ENCODE data around the gene RNF208.

The RNF208 gene

DNA sequence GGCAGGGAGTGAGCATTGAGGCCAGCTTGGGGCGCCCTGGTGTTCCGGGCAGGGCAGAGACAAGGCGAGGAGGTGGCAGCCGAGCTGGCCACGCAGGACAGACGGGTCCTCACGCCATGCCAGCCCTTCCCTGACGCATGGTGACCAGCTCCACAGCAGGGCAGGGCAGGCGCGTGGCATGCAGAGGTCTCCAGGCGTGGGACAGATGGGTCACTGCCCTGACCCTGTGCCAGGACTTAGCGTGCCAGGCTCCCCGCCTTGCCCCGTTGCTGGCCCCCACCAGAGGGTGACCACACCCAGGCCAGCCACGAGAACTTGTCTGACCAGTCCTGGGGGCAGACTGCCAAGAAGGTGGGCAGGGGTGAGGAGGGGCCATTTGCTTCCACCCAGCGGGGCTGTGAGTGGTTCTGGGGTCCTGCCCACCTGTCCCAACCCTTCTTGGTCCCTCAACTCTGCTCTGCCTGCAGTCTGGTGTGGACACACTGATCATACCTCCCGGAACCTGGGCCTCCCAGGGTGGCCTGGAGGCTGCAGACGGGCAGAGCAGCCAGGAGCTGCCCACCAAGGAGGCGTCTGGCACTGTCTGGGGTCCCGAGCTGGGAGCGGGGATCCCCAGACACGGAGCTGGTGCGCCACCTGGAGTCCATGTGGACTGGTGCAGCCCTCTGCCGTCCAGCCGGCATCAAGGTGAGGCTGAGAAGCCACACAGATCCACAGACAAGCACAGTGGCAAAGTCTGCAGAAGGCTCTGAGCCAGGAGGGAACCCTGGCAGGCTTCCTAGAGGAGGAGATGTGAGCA, 5.2 kb upstream of the RNF208 start, which contains the start of gene RNF224 (continued):
- TF ChIP-seq, protein P1, sequence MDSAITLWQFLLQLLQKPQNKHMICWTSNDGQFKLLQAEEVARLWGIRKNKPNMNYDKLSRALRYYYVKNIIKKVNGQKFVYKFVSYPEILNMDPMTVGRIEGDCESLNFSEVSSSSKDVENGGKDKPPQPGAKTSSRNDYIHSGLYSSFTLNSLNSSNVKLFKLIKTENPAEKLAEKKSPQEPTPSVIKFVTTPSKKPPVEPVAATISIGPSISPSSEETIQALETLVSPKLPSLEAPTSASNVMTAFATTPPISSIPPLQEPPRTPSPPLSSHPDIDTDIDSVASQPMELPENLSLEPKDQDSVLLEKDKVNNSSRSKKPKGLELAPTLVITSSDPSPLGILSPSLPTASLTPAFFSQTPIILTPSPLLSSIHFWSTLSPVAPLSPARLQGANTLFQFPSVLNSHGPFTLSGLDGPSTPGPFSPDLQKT (IDR thresholded peaks at IDR 0.05; ENCODE audit: borderline replicate concordance, low read depth, low read length): no peak
- TF ChIP-seq ZNF785 (tag by site-specific recombination; IDR thresholded peaks at IDR 0.05): no peak
- TF ChIP-seq GLIS1 (tag by site-specific recombination; IDR thresholded peaks at IDR 0.05): peak; percentile 81
- TF ChIP-seq ZNF274 (IDR thresholded peaks at IDR 0.05; ENCODE audit: low read length): no peak
- no peak for TF ChIP-seq ZNF274 (tag by site-specific recombination; IDR thresholded peaks at IDR 0.05; ENCODE audit: borderline replicate concordance)
- no peak for TF ChIP-seq ZNF311 (tag by site-specific recombination; IDR thresholded peaks at IDR 0.05; ENCODE audit: borderline replicate concordance)
- 0 out of 2 replicates have a peak, but pooled peaks have one; percentile 46 for TF ChIP-seq ZNF121 (tag by site-specific recombination; IDR thresholded peaks at IDR 0.05)
- TF ChIP-seq, protein P2, sequence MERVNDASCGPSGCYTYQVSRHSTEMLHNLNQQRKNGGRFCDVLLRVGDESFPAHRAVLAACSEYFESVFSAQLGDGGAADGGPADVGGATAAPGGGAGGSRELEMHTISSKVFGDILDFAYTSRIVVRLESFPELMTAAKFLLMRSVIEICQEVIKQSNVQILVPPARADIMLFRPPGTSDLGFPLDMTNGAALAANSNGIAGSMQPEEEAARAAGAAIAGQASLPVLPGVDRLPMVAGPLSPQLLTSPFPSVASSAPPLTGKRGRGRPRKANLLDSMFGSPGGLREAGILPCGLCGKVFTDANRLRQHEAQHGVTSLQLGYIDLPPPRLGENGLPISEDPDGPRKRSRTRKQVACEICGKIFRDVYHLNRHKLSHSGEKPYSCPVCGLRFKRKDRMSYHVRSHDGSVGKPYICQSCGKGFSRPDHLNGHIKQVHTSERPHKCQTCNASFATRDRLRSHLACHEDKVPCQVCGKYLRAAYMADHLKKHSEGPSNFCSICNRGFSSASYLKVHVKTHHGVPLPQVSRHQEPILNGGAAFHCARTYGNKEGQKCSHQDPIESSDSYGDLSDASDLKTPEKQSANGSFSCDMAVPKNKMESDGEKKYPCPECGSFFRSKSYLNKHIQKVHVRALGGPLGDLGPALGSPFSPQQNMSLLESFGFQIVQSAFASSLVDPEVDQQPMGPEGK (tag by site-specific recombination; IDR thresholded peaks at IDR 0.05): no peak
- TF ChIP-seq ZBTB17 (tag by site-specific recombination; IDR thresholded peaks at IDR 0.05): peak; percentile 85
- no peak for TF ChIP-seq KLF9 (tag by site-specific recombination; IDR thresholded peaks at IDR 0.05; ENCODE audit: low read depth)
- no peak for TF ChIP-seq ZNF501 (tag by site-specific recombination; IDR thresholded peaks at IDR 0.05)
- no peak for TF ChIP-seq SALL2 (tag by site-specific recombination; IDR thresholded peaks at IDR 0.05; ENCODE audit: borderline replicate concordance)
- TF ChIP-seq, protein P3, sequence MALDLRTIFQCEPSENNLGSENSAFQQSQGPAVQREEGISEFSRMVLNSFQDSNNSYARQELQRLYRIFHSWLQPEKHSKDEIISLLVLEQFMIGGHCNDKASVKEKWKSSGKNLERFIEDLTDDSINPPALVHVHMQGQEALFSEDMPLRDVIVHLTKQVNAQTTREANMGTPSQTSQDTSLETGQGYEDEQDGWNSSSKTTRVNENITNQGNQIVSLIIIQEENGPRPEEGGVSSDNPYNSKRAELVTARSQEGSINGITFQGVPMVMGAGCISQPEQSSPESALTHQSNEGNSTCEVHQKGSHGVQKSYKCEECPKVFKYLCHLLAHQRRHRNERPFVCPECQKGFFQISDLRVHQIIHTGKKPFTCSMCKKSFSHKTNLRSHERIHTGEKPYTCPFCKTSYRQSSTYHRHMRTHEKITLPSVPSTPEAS (tag by site-specific recombination; IDR thresholded peaks at IDR 0.05): no peak
- TF ChIP-seq ZNF549 (tag by site-specific recombination; IDR thresholded peaks at IDR 0.05): no peak
- TF ChIP-seq, protein P4, sequence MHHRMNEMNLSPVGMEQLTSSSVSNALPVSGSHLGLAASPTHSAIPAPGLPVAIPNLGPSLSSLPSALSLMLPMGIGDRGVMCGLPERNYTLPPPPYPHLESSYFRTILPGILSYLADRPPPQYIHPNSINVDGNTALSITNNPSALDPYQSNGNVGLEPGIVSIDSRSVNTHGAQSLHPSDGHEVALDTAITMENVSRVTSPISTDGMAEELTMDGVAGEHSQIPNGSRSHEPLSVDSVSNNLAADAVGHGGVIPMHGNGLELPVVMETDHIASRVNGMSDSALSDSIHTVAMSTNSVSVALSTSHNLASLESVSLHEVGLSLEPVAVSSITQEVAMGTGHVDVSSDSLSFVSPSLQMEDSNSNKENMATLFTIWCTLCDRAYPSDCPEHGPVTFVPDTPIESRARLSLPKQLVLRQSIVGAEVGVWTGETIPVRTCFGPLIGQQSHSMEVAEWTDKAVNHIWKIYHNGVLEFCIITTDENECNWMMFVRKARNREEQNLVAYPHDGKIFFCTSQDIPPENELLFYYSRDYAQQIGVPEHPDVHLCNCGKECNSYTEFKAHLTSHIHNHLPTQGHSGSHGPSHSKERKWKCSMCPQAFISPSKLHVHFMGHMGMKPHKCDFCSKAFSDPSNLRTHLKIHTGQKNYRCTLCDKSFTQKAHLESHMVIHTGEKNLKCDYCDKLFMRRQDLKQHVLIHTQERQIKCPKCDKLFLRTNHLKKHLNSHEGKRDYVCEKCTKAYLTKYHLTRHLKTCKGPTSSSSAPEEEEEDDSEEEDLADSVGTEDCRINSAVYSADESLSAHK (tag by site-specific recombination; IDR thresholded peaks at IDR 0.05): no peak
- TF ChIP-seq SP3 (tag by site-specific recombination; IDR thresholded peaks at IDR 0.05): no peak
- no peak for TF ChIP-seq ZNF677 (tag by site-specific recombination; IDR thresholded peaks at IDR 0.05)
- no peak for TF ChIP-seq ZXDB (tag by site-specific recombination; IDR thresholded peaks at IDR 0.05)
- no peak for TF ChIP-seq ZNF202 (tag by site-specific recombination; IDR thresholded peaks at IDR 0.05; ENCODE audit: borderline replicate concordance)
- no peak for TF ChIP-seq ZNF521 (tag by site-specific recombination; IDR thresholded peaks at IDR 0.05)
- TF ChIP-seq, protein P5, sequence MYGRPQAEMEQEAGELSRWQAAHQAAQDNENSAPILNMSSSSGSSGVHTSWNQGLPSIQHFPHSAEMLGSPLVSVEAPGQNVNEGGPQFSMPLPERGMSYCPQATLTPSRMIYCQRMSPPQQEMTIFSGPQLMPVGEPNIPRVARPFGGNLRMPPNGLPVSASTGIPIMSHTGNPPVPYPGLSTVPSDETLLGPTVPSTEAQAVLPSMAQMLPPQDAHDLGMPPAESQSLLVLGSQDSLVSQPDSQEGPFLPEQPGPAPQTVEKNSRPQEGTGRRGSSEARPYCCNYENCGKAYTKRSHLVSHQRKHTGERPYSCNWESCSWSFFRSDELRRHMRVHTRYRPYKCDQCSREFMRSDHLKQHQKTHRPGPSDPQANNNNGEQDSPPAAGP (tag by site-specific recombination; IDR thresholded peaks at IDR 0.05): peak; percentile 65
- TF ChIP-seq ZNF37A (tag by site-specific recombination; IDR thresholded peaks at IDR 0.05): no peak
- no peak for TF ChIP-seq KLF7 (tag by site-specific recombination; IDR thresholded peaks at IDR 0.05; ENCODE audit: borderline replicate concordance)
- TF ChIP-seq, protein P6, sequence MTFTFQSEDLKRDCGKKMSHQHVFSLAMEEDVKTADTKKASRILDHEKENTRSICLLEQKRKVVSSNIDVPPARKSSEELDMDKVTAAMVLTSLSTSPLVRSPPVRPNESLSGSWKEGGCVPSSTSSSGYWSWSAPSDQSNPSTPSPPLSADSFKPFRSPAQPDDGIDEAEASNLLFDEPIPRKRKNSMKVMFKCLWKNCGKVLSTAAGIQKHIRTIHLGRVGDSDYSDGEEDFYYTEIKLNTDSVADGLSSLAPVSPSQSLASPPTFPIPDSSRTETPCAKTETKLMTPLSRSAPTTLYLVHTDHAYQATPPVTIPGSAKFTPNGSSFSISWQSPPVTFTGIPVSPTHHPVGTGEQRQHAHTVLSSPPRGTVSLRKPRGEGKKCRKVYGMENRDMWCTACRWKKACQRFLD (tag by site-specific recombination; IDR thresholded peaks at IDR 0.05): no peak
- no peak for TF ChIP-seq ZNF112 (tag by site-specific recombination; IDR thresholded peaks at IDR 0.05)
- no peak for TF ChIP-seq ZNF626 (tag by site-specific recombination; IDR thresholded peaks at IDR 0.05)
- TF ChIP-seq ZNF701 (tag by site-specific recombination; IDR thresholded peaks at IDR 0.05): no peak
- TF ChIP-seq ZNF169 (tag by site-specific recombination; IDR thresholded peaks at IDR 0.05): no peak
- no peak for TF ChIP-seq FEZF1 (tag by site-specific recombination; IDR thresholded peaks at IDR 0.05)
- TF ChIP-seq PRDM1 (tag by site-specific recombination; IDR thresholded peaks at IDR 0.05): no peak
- TF ChIP-seq ZNF514 (tag by site-specific recombination; IDR thresholded peaks at IDR 0.05): no peak
- TF ChIP-seq, protein P7, sequence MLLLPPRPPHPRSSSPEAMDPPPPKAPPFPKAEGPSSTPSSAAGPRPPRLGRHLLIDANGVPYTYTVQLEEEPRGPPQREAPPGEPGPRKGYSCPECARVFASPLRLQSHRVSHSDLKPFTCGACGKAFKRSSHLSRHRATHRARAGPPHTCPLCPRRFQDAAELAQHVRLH (tag by site-specific recombination; IDR thresholded peaks at IDR 0.05): no peak

Measured in HEK293 (cell line).